HG03025 (cell line): ENCODE measurements around the gene CIDEB.

Experiments
- ATAC-seq: cut with Tn5 transposase; IDR thresholded peaks from one replicate; pipeline ENCODE4 v1.9.1; 2021; ENCODE audit warnings: mild to moderate bottlenecking, moderate library complexity; ENCODE audit not compliant: unreplicated experiment, low FRiP score

Gene CIDEB

DNA sequence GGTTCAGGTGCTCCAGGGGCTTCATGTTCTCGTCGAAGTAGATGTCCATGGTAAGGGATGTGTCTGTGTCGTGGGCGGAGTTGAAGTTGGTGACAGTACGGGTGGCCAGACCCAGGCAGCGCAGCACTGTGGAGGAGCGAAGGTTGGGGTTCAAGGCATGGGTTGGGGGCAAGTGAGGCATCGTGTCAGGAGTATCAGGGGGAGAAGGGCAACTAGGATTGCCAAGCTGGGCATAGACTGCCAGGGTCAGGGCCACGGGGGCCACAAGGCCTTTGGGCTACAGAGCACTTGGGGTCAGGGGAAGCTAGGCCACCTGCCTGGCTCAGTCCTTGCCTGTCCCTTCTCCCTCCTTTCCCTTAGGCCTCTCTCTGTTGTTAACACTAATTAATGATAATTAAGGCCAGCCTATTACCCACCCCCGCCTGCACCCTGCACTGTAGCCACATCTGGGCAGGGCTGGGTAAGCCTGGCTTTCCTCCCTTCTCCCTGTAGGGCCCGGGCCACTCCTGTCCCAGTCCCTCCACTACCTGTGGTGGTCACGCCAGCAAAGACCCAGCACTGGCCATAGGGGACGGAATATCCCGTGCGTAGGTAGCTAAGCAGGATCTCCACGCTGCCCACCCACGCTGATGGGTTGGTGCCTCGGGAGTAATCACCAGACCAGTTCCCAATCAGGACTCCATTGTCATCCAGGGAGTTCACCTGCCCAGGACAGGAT, 49.1 kb downstream of the CIDEB start:
- ATAC-seq = no peak

DNA sequence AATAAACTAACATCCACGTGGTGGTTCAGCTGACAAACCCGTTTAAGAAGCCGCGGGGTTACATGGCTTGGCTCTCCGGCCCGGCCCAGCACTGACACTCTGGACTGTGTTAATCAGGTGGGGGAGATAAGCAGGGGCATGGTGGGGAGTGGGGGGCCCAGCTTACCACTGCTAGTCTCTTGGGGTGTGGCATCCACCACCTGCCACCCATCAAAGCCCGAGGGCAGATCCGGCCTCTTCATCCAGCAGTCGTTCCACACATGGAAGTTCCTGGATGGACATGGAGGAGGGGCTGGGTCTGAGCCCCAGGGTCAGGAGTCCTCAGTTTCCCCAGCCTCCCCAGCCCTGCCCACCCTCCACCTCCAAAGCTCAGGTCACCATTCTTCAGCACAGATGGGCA, 49.7 kb downstream of the CIDEB start:
- no peak for ATAC-seq

DNA sequence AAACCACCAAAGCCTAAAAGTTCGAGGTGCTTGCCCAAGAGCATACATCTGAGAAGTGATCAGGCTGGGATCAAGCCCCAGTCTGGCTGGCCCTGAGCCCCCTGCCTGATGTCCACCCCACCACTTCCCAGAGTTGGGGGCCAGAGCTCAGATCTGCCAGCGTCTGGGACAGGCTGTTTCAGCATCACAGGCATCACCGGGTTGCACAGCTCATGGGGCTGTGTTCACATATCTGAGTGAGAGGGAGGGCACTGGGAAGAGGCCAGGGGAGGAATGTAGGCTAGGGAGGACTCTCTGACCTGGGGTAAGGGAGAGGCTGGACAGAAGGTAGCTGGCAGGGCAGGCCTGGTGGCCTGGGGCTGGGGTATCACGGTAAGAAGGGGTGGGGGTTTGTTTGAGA, 50.8 kb downstream of the CIDEB start:
- no peak for ATAC-seq

GRCh38 chr14:24255931-24256711, 51.7 kb downstream of the CIDEB start:
- no peak for ATAC-seq

GRCh38 chr14:24255438-24255837, 52.3 kb downstream of the CIDEB start:
- ATAC-seq = no peak
